Ishikawa (cell line): ENCODE measurements around the gene AFG1L.

Source experiments
- CEBPB ChIP-seq: IDR thresholded peaks from 2 replicates; pipeline ENCODE4 v1.6.1; 2012
- EGR1 ChIP-seq: IDR thresholded peaks from 2 replicates; pipeline ENCODE4 v1.6.1; 2012
- EP300 ChIP-seq: IDR thresholded peaks from 2 replicates; pipeline ENCODE4 v1.6.1; 2012; ENCODE audit warnings: borderline replicate concordance
- FOXM1 ChIP-seq: IDR thresholded peaks from 2 replicates; pipeline ENCODE4 v1.6.1; 2012; ENCODE audit warnings: low read depth, borderline replicate concordance
- MAX ChIP-seq: IDR thresholded peaks from 2 replicates; pipeline ENCODE4 v1.6.1; 2012
- NFIC ChIP-seq: IDR thresholded peaks from 2 replicates; pipeline ENCODE4 v1.6.1; 2012
- RAD21 ChIP-seq: IDR thresholded peaks from 2 replicates; pipeline ENCODE4 v1.6.1; 2012; ENCODE audit warnings: low read depth
- REST ChIP-seq: IDR thresholded peaks from 2 replicates; pipeline ENCODE4 v1.6.1; 2012; ENCODE audit warnings: low read depth, mild to moderate bottlenecking
- TAF1 ChIP-seq: IDR thresholded peaks from 2 replicates; pipeline ENCODE4 v1.6.1; 2012; ENCODE audit warnings: low read depth, mild to moderate bottlenecking
- TCF12 ChIP-seq: IDR thresholded peaks from 2 replicates; pipeline ENCODE4 v1.6.1; 2012; ENCODE audit warnings: low read depth
- TEAD4 ChIP-seq: IDR thresholded peaks from 2 replicates; pipeline ENCODE4 v1.6.1; 2012
- USF1 ChIP-seq: IDR thresholded peaks from 2 replicates; pipeline ENCODE4 v1.6.1; 2012
- YY1 ChIP-seq: IDR thresholded peaks from 2 replicates; pipeline ENCODE4 v1.6.1; 2012; ENCODE audit warnings: low read depth
- ZBTB7A ChIP-seq: IDR thresholded peaks from 2 replicates; pipeline ENCODE4 v1.6.1; 2012; ENCODE audit warnings: low read depth

- no peak for TF ChIP-seq TEAD4
- no peak for TF ChIP-seq TAF1
- no peak for TF ChIP-seq EP300
- TF ChIP-seq USF1: no peak
- no peak for TF ChIP-seq TCF12
- no peak for TF ChIP-seq MAX
- no peak for TF ChIP-seq RAD21
- TF ChIP-seq YY1: no peak
- TF ChIP-seq NFIC: no peak
- TF ChIP-seq EGR1: no peak
- TF ChIP-seq CEBPB: no peak
- no peak for TF ChIP-seq REST
- no peak for TF ChIP-seq ZBTB7A
- no peak for TF ChIP-seq FOXM1
These were observed 70.6 kb downstream of the AFG1L start for GRCh38 chr6:108365478-108365877.
